ENCODE measurements around the gene GK. TPM values are rescaled to one million over a fixed set of nuclear protein-coding genes. Genes with fewer than 3 reads are reported as not detected.

Gene GK
- total RNA-seq, 1 donor, result 5.8 TPM

DNA sequence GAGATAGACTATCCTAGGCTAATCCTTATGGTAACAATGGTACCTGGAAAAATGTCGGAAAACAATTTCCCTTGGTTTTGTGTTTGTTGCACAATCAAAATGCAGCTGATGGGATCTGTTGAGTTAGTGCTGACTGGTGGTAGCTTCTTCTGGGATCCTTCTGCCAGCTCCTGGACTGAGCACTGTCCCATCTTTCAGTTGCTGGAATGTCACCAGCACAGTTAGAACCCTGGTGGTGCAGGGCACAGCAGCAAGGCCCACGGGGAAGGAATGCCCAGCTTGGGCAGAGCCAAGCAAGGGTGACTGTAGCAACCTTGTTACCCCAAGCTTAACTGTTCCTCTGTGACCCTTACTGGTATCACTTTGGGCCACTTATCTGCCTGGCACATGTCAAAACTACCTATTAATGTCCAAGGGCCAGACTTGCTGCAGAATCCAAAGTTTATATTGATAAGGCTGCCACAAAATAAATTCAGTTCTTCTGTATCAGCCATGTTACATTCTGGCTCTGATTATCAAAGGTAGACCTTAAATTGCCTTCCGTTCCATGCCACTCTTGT, 53.1 kb downstream of the GK start:
- no peak overlapping the region for H3K4me2 ChIP-seq (ENCODE audit: insufficient read depth, low read length)
- H3K36me3 ChIP-seq (ENCODE audit: insufficient read depth, low read length), result no peaks in the 10 kb centered on the region
- no peaks in the 10 kb centered on the region for H3K79me2 ChIP-seq (ENCODE audit: insufficient read depth, low read length)
- no peak overlapping the region for H2AFZ ChIP-seq (ENCODE audit: low read length)
- H3K4me1 ChIP-seq (ENCODE audit: insufficient read depth, low read length), result no peaks in the 10 kb centered on the region
- H3K9me3 ChIP-seq (ENCODE audit: low read depth, low read length), result no peaks in the 10 kb centered on the region
- H3K27ac ChIP-seq (ENCODE audit: low read depth, low read length), result no peak overlapping the region
- H3K4me3 ChIP-seq (ENCODE audit: insufficient read depth, low read length), result no peak overlapping the region
- TF ChIP-seq, protein P1, sequence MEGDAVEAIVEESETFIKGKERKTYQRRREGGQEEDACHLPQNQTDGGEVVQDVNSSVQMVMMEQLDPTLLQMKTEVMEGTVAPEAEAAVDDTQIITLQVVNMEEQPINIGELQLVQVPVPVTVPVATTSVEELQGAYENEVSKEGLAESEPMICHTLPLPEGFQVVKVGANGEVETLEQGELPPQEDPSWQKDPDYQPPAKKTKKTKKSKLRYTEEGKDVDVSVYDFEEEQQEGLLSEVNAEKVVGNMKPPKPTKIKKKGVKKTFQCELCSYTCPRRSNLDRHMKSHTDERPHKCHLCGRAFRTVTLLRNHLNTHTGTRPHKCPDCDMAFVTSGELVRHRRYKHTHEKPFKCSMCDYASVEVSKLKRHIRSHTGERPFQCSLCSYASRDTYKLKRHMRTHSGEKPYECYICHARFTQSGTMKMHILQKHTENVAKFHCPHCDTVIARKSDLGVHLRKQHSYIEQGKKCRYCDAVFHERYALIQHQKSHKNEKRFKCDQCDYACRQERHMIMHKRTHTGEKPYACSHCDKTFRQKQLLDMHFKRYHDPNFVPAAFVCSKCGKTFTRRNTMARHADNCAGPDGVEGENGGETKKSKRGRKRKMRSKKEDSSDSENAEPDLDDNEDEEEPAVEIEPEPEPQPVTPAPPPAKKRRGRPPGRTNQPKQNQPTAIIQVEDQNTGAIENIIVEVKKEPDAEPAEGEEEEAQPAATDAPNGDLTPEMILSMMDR (IDR thresholded peaks at IDR 0.05; ENCODE audit: extremely low read depth, low read depth, low read length), result no peak
- H3K27me3 ChIP-seq (ENCODE audit: insufficient read depth, low read length), result no peaks in the 10 kb centered on the region
- no peaks in the 10 kb centered on the region for H4K20me1 ChIP-seq (ENCODE audit: insufficient read depth, low read length)
- DNase-seq (ENCODE audit: insufficient read length, low spot score, missing footprints), result no peak

DNA sequence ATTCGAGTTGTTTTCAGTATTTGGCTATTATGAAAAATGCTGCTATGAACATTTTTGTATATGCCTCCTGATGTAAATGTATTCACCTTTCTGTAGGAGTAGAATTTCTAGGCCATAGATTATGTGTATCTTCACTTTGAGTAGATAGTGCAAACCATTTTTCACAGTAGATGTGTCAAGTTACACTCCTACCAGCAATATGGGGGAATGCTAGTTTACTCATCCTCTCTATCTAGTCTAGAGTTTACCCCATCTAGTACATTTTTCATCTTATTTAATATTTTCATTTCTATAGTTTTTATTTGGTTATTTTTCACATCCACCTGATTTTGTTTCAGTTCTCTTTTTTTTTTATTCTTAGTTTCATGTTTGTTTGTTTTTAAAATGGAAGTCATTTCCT, 59.0 kb downstream of the GK start:
- no peaks in the 10 kb centered on the region for H3K4me1 ChIP-seq (ENCODE audit: insufficient read depth, low read length)
- H3K4me2 ChIP-seq (ENCODE audit: insufficient read depth, low read length), result no peak overlapping the region
- no peaks in the 10 kb centered on the region for H3K79me2 ChIP-seq (ENCODE audit: insufficient read depth, low read length)
- H3K27ac ChIP-seq (ENCODE audit: low read depth, low read length), result no peak overlapping the region
- H3K9me3 ChIP-seq (ENCODE audit: low read depth, low read length), result no peaks in the 10 kb centered on the region
- no peaks in the 10 kb centered on the region for H3K27me3 ChIP-seq (ENCODE audit: insufficient read depth, low read length)
- TF ChIP-seq, protein P1 (IDR thresholded peaks at IDR 0.05; ENCODE audit: extremely low read depth, low read depth, low read length), result no peak
- DNase-seq (ENCODE audit: insufficient read length, low spot score, missing footprints), result no peak
- H2AFZ ChIP-seq (ENCODE audit: low read length), result no peak overlapping the region
- H4K20me1 ChIP-seq (ENCODE audit: insufficient read depth, low read length), result no peaks in the 10 kb centered on the region
- H3K36me3 ChIP-seq (ENCODE audit: insufficient read depth, low read length), result no peaks in the 10 kb centered on the region
- H3K4me3 ChIP-seq (ENCODE audit: insufficient read depth, low read length), result no peak overlapping the region

DNA sequence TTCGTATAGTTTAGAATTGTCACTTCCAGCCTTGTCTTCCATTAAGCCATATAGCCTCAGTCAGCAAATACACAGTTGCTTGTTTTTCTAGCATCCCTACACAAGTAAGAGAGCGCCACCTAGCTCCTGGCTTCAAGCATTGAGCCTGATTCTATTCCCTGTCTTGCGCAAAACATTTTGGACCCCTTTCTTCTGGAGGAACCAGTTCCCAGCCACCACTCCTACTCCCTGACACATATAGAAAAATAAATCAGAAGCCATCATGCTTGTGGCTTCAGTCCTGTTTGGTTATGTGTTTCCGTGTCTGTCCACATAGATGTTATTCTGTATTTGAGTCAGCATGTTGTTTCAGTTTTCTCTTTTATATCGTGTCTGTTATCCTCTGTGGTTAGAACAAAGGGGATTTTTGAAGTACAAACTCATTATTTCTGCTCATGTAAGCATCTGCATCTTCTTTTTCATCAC, 59.9 kb downstream of the GK start:
- Histone ChIP-seq H3K36me3 (ENCODE audit: insufficient read depth, low read length) (no peaks in the 10 kb centered on the region), H3K4me3 (ENCODE audit: insufficient read depth, low read length) (no peak overlapping the region), H3K79me2 (ENCODE audit: insufficient read depth, low read length) (no peaks in the 10 kb centered on the region), H3K4me2 (ENCODE audit: insufficient read depth, low read length) (no peak overlapping the region), H3K9me3 (ENCODE audit: low read depth, low read length) (no peaks in the 10 kb centered on the region), H4K20me1 (ENCODE audit: insufficient read depth, low read length) (no peaks in the 10 kb centered on the region), H3K27me3 (ENCODE audit: insufficient read depth, low read length) (no peaks in the 10 kb centered on the region), H3K27ac (ENCODE audit: low read depth, low read length) (no peak overlapping the region), H2AFZ (ENCODE audit: low read length) (no peak overlapping the region), H3K4me1 (ENCODE audit: insufficient read depth, low read length) (no peaks in the 10 kb centered on the region)
- TF ChIP-seq, protein P1 (IDR thresholded peaks at IDR 0.05; ENCODE audit: extremely low read depth, low read depth, low read length), result peak; percentile 70
- no peak for DNase-seq (ENCODE audit: insufficient read length, low spot score, missing footprints)

DNA sequence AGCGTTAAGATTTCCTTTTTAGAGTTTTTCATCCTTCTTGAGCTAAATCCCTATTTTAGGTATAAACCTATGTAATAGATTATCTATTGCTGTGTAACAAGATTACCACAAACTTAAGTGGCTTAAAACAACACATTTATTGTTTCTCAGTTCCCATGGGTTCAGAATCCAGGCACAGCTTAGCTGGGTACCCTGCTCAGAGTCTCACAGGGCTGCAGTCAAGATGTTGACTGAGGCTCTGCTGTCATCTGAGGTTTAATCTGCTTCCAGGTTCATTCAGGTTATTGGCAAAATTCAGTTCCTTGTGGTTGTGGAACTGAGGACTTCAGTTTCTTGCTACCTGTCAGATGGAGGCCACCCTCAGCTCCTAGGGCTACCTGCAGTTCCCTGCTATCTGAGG, 60.9 kb downstream of the GK start:
- H3K4me1 ChIP-seq (ENCODE audit: insufficient read depth, low read length), result no peaks in the 10 kb centered on the region
- no peak overlapping the region for H3K4me2 ChIP-seq (ENCODE audit: insufficient read depth, low read length)
- H3K9me3 ChIP-seq (ENCODE audit: low read depth, low read length), result no peaks in the 10 kb centered on the region

More for the DNA sequence above, 60.9 kb downstream of the GK start:
- no peak for DNase-seq (ENCODE audit: insufficient read length, low spot score, missing footprints)
- Histone ChIP-seq H4K20me1 (ENCODE audit: insufficient read depth, low read length) (no peaks in the 10 kb centered on the region), H3K27me3 (ENCODE audit: insufficient read depth, low read length) (no peaks in the 10 kb centered on the region), H3K4me3 (ENCODE audit: insufficient read depth, low read length) (no peak overlapping the region), H3K27ac (ENCODE audit: low read depth, low read length) (no peak overlapping the region), H3K79me2 (ENCODE audit: insufficient read depth, low read length) (no peaks in the 10 kb centered on the region), H3K36me3 (ENCODE audit: insufficient read depth, low read length) (no peaks in the 10 kb centered on the region), H2AFZ (ENCODE audit: low read length) (no peak overlapping the region)
- TF ChIP-seq, protein P1 (IDR thresholded peaks at IDR 0.05; ENCODE audit: extremely low read depth, low read depth, low read length), result no peak

Data from osteoblast (primary cell).